ENCODE measurements around the gene ZNF565.
"Not testable (repeated sequence)": the region's sequence is repeated elsewhere in the genome, so short reads cannot be mapped to it uniquely, and the experiment has no call there.

Gene ZNF565

GRCh38 chr19:36134867-36135266, 79.6 kb downstream of the ZNF565 start:
- H3K9ac ChIP-seq (ENCODE audit: low read depth, low read length); H3K4me1 ChIP-seq (ENCODE audit: insufficient read depth, low read length); H3K27ac ChIP-seq (ENCODE audit: low read depth, low read length); H3K9me3 ChIP-seq (ENCODE audit: insufficient read depth, low read depth, low read length); H3K27me3 ChIP-seq (ENCODE audit: insufficient read depth, low read length); H3K36me3 ChIP-seq (ENCODE audit: insufficient read depth, low read length); H3K4me3 ChIP-seq (ENCODE audit: low read length): not testable (repeated sequence)
- whole genome bisulfite sequencing = 91% methylated on average over 4 of the region's 4 CpGs

Data from HUES64 (cell line).